ENCODE measurements around the gene ACTN3.
A peak's percentile ranks its signal among the peaks of the same experiment; 100 is the strongest.

ACTN3 gene

DNA sequence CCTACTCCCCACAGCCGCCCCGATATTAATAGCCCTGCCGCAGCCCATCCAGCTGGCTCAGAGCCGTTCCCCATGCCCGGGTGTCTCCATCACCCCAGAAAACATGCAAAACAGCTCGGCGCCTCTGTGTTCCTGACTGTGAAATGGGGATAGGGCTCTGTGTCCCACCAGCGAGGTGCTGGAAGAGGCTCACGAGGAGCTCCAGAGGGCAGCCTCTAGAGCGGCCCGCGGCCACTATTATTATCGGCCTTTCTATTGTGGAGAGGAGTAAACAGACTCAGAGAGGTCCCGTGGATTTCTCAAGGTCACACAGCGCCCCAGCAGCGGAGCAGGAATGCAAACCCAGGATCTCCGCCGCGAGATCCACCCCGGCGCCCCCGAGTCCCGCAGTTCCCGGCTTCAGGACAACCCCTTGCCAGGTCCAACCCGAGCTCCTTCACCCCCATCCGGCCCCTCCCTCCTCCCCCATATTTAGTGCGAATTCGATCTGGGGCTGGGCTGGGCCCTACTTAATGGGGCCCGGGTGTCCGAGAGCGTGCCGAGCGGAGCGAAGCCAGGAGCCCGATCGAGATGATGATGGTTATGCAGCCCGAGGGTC lies at the start of gene ACTN3:
Gene ACTN3, plus strand, starts transcription at position 536 of the 598 bp plus-strand sequence. Its CDS starts 35 bp downstream, at position 571.
- peaks cover 47% of the 10 kb centered on the region for H3K4me1 Mint-ChIP-seq
- no peaks in the 10 kb centered on the region for H3K9me3 Mint-ChIP-seq
- peaks cover 12% of the 10 kb centered on the region for H3K36me3 Mint-ChIP-seq
- peak within 1 kb of the TSS; percentile 85 for H3K27ac Mint-ChIP-seq
- DNase-seq (ENCODE audit: low spot score in 2 of 2) (no peak), ATAC-seq (peak; percentile 3)
- peak within 1 kb of the TSS; percentile 82 for H3K4me3 Mint-ChIP-seq

DNA sequence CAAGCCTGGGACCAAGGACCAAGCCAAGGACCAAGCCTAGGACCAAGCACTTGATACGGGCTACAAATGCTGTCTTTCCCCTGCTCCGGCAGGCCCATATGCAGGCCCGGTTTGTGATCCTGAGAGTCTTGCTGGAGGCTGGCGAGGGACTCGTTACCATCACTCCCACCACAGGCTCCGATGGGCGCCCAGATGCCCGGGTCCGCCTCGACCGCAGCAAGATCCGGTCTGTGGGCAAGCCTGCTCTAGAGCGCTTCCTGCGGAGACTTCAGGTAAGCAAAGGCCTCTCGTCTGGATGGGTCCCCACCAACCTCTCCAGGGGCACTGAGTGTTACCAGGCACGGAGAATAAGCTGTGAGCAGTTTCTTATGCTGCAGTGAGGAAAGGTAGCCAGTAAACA lies 49.5 kb upstream of the ACTN3 start:
- DNase-seq (ENCODE audit: low spot score in 2 of 2) (no peak), ATAC-seq (no peak)
- Mint-ChIP-seq H3K36me3 (peaks cover 69% of the 10 kb centered on the region), H3K4me3 (no peak overlapping the region), H3K4me1 (no peaks in the 10 kb centered on the region), H3K9me3 (no peaks in the 10 kb centered on the region), H3K27ac (no peak overlapping the region)

DNA sequence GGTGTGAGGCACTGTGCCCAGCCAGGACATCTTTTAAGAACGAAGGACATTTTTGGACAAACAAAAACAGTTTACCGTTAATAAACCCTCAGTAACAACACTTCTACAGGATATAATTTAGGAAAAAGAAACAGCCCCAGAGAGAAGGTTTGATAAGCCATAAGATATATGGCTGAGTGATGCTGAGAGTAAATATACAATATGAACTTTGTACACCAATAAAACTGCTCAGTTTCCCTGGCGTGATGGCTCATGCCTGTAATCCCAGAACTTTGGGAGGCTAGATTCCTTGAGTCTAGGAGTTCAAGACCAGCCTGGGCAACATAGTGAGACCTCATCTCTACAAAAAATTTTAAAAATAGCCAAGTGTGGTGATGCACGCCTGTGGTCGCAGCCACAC lies 48.2 kb upstream of the ACTN3 start:
- peaks cover 61% of the 10 kb centered on the region for H3K36me3 Mint-ChIP-seq
- H3K27ac Mint-ChIP-seq = no peak overlapping the region

DNA sequence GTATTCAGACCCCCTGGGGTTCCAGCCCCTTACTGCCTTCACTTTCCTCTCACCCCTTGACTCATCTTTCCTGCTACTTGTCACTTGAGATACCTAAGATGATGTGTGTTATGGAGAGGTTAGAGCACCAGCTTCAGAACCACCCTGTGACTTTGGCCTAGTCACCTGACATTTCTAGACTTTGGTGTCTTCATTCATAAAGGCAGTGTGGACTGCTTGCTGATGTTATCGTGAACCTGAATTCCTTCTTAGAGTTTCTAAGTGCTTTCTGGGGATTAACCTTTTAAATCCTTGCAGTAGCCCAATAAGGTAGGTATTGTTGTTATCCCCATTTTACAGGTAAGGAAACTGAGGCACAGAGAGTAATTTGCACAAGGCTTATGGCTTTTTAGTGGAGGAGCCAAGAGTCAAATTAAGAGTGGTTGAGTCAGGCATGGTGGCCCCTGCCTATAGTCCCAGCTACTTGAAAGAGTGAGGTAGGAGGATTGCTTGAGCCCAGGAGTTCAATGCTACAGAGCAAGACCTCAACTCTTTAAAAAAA lies 41.4 kb upstream of the ACTN3 start:
- Mint-ChIP-seq H3K36me3 (peaks cover 55% of the 10 kb centered on the region), H3K9me3 (no peaks in the 10 kb centered on the region), H3K4me1 (peaks cover 3% of the 10 kb centered on the region), H3K27ac (no peak overlapping the region), H3K4me3 (no peak overlapping the region)
- ATAC-seq (no peak), DNase-seq (ENCODE audit: low spot score in 2 of 2) (no peak)

More for the DNA sequence above, 48.2 kb upstream of the ACTN3 start:
- Mint-ChIP-seq H3K4me1 (no peaks in the 10 kb centered on the region), H3K9me3 (no peaks in the 10 kb centered on the region), H3K4me3 (no peak overlapping the region)
- DNase-seq (ENCODE audit: low spot score in 2 of 2) (no peak), ATAC-seq (no peak)

DNA sequence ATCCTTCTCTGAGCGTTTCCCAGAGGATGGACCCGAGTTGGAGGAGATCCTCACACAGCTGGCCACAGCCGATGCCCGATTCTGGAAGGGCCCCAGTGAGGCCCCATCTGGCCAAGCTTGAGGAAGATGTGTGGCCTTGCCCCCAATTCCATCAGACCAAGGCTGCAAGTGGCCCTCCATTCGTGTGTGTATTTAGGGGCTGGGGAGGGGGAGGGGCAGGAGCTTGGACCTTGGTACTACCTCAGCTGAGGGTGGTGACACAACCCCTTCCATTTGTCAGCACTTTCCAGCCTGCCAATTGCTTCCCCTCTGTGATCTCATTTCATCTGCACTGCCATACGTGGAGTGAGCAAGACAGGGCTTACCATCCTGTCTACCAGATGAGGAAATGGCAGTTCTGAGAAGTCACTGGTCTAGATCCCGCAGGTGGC lies 37.6 kb upstream of the ACTN3 start:
- peak; percentile 39 for ATAC-seq
- no peak for DNase-seq (ENCODE audit: low spot score in 2 of 2)
- Mint-ChIP-seq H3K27ac (peak overlapping the region; percentile 87), H3K36me3 (peaks cover 34% of the 10 kb centered on the region), H3K9me3 (no peaks in the 10 kb centered on the region), H3K4me3 (no peak overlapping the region), H3K4me1 (peaks cover 14% of the 10 kb centered on the region)

DNA sequence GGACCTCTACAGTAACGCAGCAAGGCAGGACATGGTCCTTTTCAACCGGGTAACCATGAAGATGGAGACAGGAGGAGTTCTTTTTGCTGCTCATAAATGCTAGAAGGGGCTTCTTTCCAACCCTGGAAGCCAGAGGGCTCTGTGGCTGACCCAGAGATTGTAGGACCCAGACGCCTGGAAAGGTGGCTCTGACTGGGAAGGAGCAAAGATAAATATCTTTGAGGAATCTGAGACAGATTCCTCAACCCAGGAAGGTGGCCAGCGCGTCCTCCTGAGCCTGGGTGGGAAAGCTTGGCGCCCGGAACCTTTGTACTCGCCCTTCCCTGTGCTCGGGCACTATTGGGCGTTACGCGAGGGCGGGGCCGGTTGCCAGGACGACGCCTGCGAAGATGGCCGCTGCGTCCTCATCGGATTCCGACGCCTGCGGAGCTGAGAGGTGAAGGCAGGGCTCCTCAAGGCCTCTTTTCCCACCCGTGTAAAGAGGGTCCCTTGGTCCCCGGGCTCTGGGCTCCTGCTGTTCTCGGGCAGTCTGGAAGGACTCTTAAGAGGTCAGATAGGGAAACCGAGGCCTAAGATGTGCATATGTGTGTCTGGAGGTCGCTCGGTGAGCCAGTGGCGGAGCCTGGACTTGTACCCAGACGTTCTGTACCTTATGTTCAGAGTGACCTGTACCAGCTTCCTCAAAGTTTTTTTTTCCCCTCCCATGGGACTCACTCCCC lies 36.3 kb upstream of the ACTN3 start, which contains the start of gene BBS1:
Gene BBS1, plus strand, starts transcription at position 365 of the 719 bp plus-strand sequence. Its CDS starts 25 bp downstream, at position 390.
- Mint-ChIP-seq H3K36me3 (peaks cover 33% of the 10 kb centered on the region), H3K27ac (peak within 1 kb of the TSS; percentile 87), H3K4me3 (peak within 1 kb of the TSS; percentile 84), H3K9me3 (no peaks in the 10 kb centered on the region), H3K4me1 (peaks cover 14% of the 10 kb centered on the region)
- DNase-seq (ENCODE audit: low spot score in 2 of 2) (peak; percentile 84 to 92), ATAC-seq (peak; percentile 97)

DNA sequence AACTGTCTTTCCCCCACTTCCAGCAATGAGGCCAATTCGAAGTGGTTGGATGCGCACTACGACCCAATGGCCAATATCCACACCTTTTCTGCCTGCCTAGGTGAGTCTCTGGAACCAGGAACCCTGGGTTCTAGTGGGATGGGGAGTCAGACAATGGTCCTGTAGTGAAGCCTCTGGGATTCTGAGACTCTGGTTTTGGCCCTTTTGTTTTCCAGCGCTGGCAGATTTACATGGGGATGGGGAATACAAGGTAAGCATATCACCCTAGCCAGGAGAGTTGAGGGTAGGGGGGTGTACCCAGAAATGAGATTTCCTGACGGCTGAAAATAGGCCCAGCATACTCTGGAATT lies 35.7 kb upstream of the ACTN3 start:
- Mint-ChIP-seq H3K27ac (peak overlapping the region; percentile 87), H3K4me3 (peak overlapping the region; percentile 84), H3K4me1 (peaks cover 14% of the 10 kb centered on the region), H3K9me3 (no peaks in the 10 kb centered on the region), H3K36me3 (peaks cover 33% of the 10 kb centered on the region)
- DNase-seq (ENCODE audit: low spot score in 2 of 2) (no peak), ATAC-seq (no peak)

DNA sequence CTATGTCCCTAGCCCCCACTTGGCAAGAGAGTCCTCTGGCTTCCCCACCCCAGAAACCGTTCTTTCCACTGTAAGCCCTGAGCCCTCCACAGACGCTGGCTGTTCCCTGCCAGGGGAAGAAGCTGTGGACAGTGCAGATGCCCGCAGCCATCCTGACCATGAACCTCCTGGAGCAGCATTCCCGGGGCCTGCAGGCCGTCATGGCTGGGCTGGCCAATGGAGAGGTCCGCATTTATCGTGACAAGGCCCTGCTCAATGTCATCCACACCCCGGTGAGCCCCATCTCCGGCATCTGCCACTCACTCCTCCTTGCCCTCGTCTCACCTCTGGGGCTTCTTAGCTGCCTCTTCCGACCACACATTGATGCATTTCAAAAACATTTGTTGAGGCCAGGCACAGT lies 23.1 kb upstream of the ACTN3 start:
- Mint-ChIP-seq H3K36me3 (peaks cover 71% of the 10 kb centered on the region), H3K4me3 (no peak overlapping the region), H3K27ac (peak overlapping the region; percentile 43), H3K9me3 (no peaks in the 10 kb centered on the region), H3K4me1 (no peaks in the 10 kb centered on the region)
- DNase-seq (ENCODE audit: low spot score in 2 of 2) = no peak
- no peak for ATAC-seq

DNA sequence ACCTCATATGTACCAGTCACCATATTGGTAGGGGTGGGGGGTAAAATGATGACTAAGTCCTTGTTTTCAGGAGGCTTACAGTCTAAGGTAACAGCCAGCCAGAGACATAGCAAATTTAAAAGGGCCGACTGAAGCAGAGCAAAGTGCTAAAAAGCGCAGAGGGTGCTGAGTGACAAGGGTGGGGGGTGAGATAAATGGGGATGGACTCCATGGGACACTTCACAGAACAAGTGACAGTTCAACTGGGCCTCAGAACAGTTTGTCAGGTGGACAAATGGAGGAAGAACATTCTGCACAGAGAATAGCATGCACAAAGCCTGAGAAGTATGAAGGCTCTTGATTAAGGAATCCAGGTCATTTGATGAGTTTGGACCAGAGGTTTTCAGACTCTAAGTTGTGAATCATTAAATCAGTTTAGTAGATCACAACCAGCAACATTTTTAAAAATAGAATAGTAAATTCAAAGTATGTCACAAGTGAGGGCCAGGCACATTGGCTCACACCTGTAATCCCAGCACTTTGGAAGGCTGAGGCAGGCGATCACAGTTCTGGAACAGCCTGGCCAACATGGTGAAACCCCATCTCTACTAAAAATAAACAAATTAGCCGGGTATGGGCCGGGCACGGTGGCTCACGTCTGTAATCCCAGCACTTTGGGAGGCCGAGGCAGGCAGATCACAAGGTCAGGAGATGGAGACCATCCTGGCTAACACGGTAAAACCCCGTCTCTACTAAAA lies 22.2 kb upstream of the ACTN3 start:
- H3K9me3 Mint-ChIP-seq = no peaks in the 10 kb centered on the region
- H3K27ac Mint-ChIP-seq = no peak overlapping the region
- H3K36me3 Mint-ChIP-seq = peaks cover 71% of the 10 kb centered on the region
- DNase-seq (ENCODE audit: low spot score in 2 of 2) (no peak), ATAC-seq (no peak)
- H3K4me1 Mint-ChIP-seq = no peaks in the 10 kb centered on the region
- H3K4me3 Mint-ChIP-seq = no peak overlapping the region

DNA sequence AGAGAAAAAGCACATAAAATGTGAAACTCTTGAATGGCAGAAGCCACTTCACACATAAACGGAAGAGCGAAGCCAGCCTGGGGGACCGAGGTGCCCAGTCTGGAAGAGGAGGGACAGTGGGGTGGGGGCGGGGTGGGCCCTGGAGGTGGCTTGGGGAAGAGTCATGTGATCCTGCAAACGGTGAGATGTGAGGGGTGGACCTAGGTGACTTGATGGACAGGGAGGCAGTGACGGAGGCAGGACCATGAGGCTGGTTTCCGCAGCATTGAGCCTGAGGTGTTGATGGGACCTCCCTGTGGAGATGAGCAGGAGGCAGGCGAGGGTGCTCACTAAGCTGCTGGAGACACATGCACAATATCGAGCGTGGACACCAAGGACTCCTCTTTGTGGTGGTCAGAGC lies 17.6 kb upstream of the ACTN3 start:
- Mint-ChIP-seq H3K27ac (no peak overlapping the region), H3K4me3 (no peak overlapping the region), H3K9me3 (no peaks in the 10 kb centered on the region), H3K4me1 (peaks cover 20% of the 10 kb centered on the region), H3K36me3 (peaks cover 45% of the 10 kb centered on the region)
- no peak for ATAC-seq
- DNase-seq (ENCODE audit: low spot score in 2 of 2) = no peak

DNA sequence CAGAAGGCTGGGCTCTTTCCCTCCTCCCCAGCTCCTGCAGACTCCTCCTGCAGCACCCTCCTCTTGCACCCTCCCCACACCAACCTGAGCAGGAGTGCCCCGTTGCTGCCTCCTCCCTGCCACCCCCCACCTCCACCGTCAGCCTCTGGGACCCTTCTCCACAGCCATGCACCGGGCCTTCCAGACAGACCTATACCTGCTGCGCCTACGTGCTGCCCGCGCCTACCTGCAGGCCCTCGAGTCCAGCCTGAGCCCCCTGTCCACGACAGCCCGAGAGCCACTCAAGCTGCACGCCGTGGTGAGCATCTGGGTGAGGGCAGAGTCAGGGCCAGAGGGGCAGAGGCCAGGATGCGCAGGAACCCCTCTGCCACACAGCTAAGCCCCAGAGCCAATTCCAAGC lies 17.0 kb upstream of the ACTN3 start:
- no peak overlapping the region for H3K4me3 Mint-ChIP-seq
- no peaks in the 10 kb centered on the region for H3K9me3 Mint-ChIP-seq
- peaks cover 41% of the 10 kb centered on the region for H3K36me3 Mint-ChIP-seq
- H3K4me1 Mint-ChIP-seq = peaks cover 20% of the 10 kb centered on the region
- ATAC-seq = peak; percentile 46
- no peak for DNase-seq (ENCODE audit: low spot score in 2 of 2)
- no peak overlapping the region for H3K27ac Mint-ChIP-seq

DNA sequence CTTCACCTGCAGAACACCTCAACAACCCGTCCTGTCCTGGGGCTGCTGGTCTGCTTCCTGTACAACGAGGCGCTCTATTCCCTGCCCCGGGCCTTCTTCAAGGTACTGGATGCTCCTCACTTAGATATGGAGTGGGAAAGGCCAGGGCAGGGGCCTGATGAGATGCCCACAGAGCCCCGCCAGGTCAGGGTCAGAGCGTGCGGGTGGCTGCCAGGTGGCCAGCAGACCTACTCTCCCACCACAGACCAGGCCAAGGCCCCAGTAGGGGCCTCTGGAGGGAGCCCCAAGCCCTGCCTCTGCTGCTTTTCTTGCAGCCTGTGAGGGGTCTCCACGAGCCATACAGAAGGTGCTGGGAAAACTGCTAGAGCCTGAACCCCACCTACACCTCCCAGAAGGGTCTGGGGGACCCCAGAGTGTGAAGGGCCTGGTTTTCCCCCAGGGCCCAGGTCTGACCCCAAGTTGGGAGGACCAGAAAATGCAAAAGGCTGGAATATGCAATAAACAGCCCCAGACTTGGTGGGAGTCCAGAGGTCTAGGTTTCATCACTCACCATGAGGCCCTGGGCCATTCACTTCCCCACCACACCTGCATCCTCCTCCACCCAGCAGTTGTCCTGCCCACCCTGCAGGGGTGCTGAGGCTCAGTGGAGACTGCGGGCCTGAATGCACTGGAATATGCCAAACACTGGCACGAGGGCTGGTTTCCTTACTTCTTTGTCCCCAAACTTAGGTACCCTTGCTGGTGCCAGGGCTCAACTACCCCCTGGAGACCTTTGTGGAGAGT lies 15.6 kb upstream of the ACTN3 start:
- ATAC-seq = no peak
- no peak overlapping the region for H3K4me3 Mint-ChIP-seq
- H3K4me1 Mint-ChIP-seq = peaks cover 20% of the 10 kb centered on the region
- no peak overlapping the region for H3K27ac Mint-ChIP-seq
- no peaks in the 10 kb centered on the region for H3K9me3 Mint-ChIP-seq
- no peak for DNase-seq (ENCODE audit: low spot score in 2 of 2)
- H3K36me3 Mint-ChIP-seq = peaks cover 50% of the 10 kb centered on the region

DNA sequence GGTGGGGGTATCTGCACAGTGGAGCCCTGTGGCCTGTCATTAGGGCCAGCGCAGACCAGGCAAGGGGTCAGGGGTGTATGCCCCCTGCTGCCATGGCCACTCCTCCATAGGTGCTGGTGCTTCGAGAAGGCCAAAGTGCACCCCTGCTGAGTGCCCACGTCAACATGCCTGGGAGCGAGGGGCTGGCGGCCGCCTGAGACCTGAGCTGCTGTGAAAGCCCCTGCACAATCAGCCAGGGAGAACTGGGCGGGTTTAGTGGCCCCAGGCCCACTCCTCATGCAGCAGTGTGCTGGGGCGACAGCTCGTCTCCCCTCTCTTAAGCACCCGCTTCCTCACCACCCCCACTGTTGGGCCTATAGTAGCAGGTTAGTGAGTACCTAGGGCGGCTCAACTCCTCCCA lies 14.9 kb upstream of the ACTN3 start:
- Mint-ChIP-seq H3K4me1 (peaks cover 20% of the 10 kb centered on the region), H3K36me3 (peaks cover 56% of the 10 kb centered on the region), H3K4me3 (no peak overlapping the region), H3K27ac (peak overlapping the region; percentile 82), H3K9me3 (no peaks in the 10 kb centered on the region)
- DNase-seq (ENCODE audit: low spot score in 2 of 2) = no peak
- no peak for ATAC-seq

DNA sequence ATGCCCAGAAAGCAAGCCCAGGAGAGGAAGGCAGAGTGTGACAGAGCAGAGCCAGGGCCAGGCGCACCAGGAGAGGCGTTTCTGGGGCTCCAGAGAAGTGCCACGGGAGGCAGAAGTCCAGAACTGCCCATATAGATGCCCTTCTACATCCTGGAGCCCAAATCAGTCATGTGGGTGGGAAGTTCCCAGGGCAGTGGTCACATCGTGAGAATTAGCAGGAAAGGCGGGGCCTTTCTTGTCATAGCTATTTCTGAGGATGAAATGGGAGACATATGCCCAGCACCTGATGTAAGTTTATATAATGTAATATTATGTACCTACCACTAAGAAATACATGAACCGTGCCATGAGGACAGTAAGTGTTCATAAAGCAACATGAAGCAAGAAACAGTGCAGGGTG lies 13.9 kb upstream of the ACTN3 start:
- ATAC-seq (no peak), DNase-seq (ENCODE audit: low spot score in 2 of 2) (no peak)
- Mint-ChIP-seq H3K4me3 (no peak overlapping the region), H3K9me3 (no peaks in the 10 kb centered on the region), H3K36me3 (peaks cover 56% of the 10 kb centered on the region), H3K27ac (peak overlapping the region; percentile 82), H3K4me1 (peaks cover 20% of the 10 kb centered on the region)
